Gastroesophageal sphincter (tissue), 4 donors: ENCODE results near the gene COX19. TPM values are rescaled to one million over a fixed set of nuclear protein-coding genes. Genes with fewer than 3 reads are reported as not detected.

Source experiments
- ATAC-seq: fragments of 150-250 bp; one replicate; pipeline ENCODE4 v1.9.1; 2016; ENCODE audit warnings: mild to moderate bottlenecking, moderate library complexity
- H3K27ac ChIP-seq, 4 donors: fragments of 200-600 bp; sonication (generic) in 3 of 4; 1 replicate in 3 of 4; 2 replicates in 1 of 4; pipeline ENCODE4 v1.5.1; 2016 to 2019
- H3K27me3 ChIP-seq: fragments of 200-600 bp; sonication (generic); one replicate; pipeline ENCODE4 v1.5.1; 2019
- H3K36me3 ChIP-seq, 2 donors: fragments of 200-600 bp; sonication (generic); one replicate each; pipeline ENCODE4 v1.5.1; 2019; ENCODE audit warnings: control low read depth in 1 of 2
- H3K4me1 ChIP-seq, 3 donors: fragments of 200-600 bp; sonication (generic); 1 replicate in 2 of 3; 2 replicates in 1 of 3; pipeline ENCODE4 v1.5.1; 2016 to 2019; ENCODE audit warnings: control low read depth in 2 of 3
- H3K4me3 ChIP-seq, 2 donors: fragments of 200-600 bp; sonication (generic); one replicate each; pipeline ENCODE4 v1.5.1; 2019; ENCODE audit warnings: mild to moderate bottlenecking in 1 of 2, moderate library complexity in 1 of 2
- H3K9me3 ChIP-seq, 3 donors: fragments of 200-600 bp; sonication (generic); one replicate each; pipeline ENCODE4 v1.5.1; 2017 to 2019; ENCODE audit warnings: control low read depth in 2 of 3
- CTCF ChIP-seq, 4 experiments: fragments of 200-600 bp in 2 of 4; fragments of 450-650 bp in 2 of 4; sonication (generic) in 1 of 4; IDR thresholded peaks; one replicate each; pipeline ENCODE4 v1.5.1; 2017 to 2019; ENCODE audit warnings: antibody characterized with exemption in 4 of 4, mild to moderate bottlenecking in 2 of 4, moderate library complexity in 2 of 4
- EP300 ChIP-seq: sonication (generic); formaldehyde crosslinking; IDR thresholded peaks from one replicate; pipeline ENCODE4 v1.6.1; 2017; ENCODE audit warnings: antibody characterized with exemption, mild to moderate bottlenecking
- POLR2A ChIP-seq, 2 donors: fragments of 450-650 bp; IDR thresholded peaks; one replicate each; pipeline ENCODE4 v1.6.1; 2017; ENCODE audit warnings: antibody characterized with exemption in 2 of 2, mild to moderate bottlenecking in 2 of 2, moderate library complexity in 1 of 2
- POLR2AphosphoS5 ChIP-seq: sonication (generic); formaldehyde crosslinking; IDR thresholded peaks from one replicate; pipeline ENCODE4 v1.6.1; 2017; ENCODE audit warnings: antibody characterized with exemption
- WGBS, 2 donors: methylation state at CpG; one replicate each; pipeline ENCODE4 v1.1.5; 2018; ENCODE audit warnings: low coverage in 1 of 2; 5-methylcytosine and 5-hydroxymethylcytosine counted together
- total RNA-seq, 4 donors: library from RNA; depleted of rRNA; stranded (reverse); fragments of >200 nt; gene quantifications; one replicate each; pipeline ENCODE4 v1.1.0, GENCODE V29; 2016

COX19 gene
- total RNA-seq, 4 donors from 2014 or later = 6.0 to 16.7 (median 12.0) TPM

DNA sequence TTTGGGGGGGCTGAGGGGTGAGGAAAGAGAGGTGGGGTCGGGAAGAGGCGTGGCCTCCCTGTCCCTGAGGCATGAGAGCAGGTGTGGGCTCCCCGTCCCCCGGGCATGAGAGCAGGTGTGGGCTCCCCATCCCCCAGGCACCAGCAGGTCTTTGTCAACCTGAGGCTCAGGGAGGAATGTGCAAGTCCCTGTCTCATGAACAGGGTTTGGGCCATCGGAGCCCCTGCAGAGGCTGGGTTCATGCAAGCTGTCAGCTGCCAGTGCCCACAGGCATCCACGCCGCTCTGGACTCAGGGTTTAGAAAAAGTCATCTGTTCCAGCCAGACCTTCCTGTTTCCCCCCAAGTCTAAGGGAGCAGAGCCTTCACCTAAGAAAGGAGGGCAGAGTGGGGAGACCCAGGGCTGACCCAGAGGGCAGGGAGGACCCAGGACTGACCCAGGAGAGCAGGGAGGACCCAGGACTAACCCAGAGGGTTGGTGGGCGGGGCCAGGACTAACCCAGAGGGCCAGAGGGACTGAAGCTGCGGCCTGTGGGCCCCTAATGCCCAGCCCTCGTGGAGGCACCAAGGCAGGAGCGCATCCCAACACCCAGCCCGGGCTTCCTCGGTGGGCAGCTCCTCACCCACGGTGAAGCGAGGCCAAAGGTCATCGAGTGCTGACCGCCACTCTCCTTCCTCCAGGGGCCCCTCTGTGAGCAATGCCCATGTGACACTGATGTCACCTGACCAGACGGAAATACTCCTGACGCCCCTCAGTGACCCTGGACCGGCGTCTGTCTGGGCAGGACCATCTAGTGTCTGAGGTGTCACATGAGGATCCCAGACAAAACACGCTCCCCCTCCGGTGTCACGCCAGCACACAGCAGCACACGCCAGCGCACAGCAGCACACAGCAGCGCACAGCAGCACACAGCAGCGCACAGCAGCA is 40.1 kb upstream of the COX19 start:
- Histone ChIP-seq H3K27ac (no peak overlapping the region), H3K4me3 (no peak overlapping the region), H3K27me3 (no peaks in the 10 kb centered on the region), H3K9me3 (no peaks in the 10 kb centered on the region), H3K36me3 (peaks cover 0 to 35% of the 10 kb centered on the region in 2 donors), H3K4me1 (peaks cover 0 to 44% (median 0%) of the 10 kb centered on the region in 3 donors)
- WGBS, 2 donors = no CpG with 5 or more reads among the region's 28 CpGs
- ATAC-seq = no peak
- TF ChIP-seq EP300 (no peak), POLR2AphosphoS5 (no peak), POLR2A (IDR thresholded peaks at IDR 0.05) (no peak)

DNA sequence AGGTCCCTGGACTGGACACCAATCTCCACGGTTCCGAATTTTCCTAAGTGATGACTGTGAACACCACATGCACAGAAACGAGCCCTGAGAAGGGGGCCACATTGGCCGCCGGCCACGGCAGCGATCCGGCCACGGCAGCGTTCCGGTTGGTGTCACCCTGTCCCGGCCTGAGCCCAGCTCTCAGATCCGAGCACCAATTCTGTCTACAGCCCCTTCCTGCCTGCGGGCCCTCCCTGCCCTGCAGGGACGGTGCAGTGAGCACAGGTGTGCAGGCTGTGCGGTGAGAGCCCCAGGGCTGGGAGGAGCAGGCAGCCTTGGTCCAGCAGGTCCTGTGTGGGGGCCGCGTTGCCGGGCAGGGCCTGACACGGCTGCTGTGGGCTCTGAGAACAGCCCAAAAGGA is 39.3 kb upstream of the COX19 start:
- Histone ChIP-seq H3K27ac (peak overlapping the region in 2 of 4 donors; percentile 4 to 36), H3K4me3 (no peak overlapping the region), H3K9me3 (no peaks in the 10 kb centered on the region), H3K36me3 (peaks cover 0 to 32% of the 10 kb centered on the region in 2 donors), H3K27me3 (no peaks in the 10 kb centered on the region), H3K4me1 (peaks cover 0 to 44% (median 0%) of the 10 kb centered on the region in 3 donors)
- TF ChIP-seq POLR2AphosphoS5 (no peak), POLR2A (IDR thresholded peaks at IDR 0.05) (no peak), CTCF (IDR thresholded peaks at IDR 0.05) (no peak), EP300 (no peak)
- no CpG with 5 or more reads among the region's 20 CpGs for WGBS, 2 donors
- ATAC-seq = no peak

DNA sequence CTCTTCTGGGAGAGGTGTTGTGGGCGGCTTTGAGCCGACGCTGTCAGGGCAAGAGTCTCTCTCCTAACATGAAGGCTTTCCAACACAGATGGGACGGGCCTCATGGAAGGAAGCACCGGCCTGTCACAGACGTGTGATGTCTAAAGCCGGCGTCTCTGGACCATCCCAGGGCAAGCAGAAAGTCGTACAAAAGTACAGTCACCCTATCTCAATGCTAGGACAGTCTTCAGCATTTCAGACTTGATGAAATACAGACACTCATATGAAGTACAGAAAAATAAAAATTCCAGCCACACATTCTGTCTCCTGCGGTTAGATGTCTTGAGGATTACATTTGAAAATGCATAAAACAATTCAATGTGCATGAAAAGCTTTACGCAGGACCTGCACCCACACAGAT is 38.2 kb upstream of the COX19 start:
- no peaks in the 10 kb centered on the region for H3K27me3 ChIP-seq
- WGBS, 2 donors = 39 to 44% methylated on average over 2 to 4 of the region's 11 CpGs
- H3K4me1 ChIP-seq = peaks cover 0 to 44% (median 0%) of the 10 kb centered on the region in 3 donors
- no peak for ATAC-seq
- H3K36me3 ChIP-seq = peaks cover 0 to 33% of the 10 kb centered on the region in 2 donors
- peak overlapping the region in 1 of 4 donors; percentile 31 for H3K27ac ChIP-seq
- TF ChIP-seq POLR2A (IDR thresholded peaks at IDR 0.05) (no peak), EP300 (no peak), POLR2AphosphoS5 (no peak), CTCF (IDR thresholded peaks at IDR 0.05) (no peak)
- no peak overlapping the region for H3K4me3 ChIP-seq
- no peaks in the 10 kb centered on the region for H3K9me3 ChIP-seq

- Histone ChIP-seq H3K4me1 (peaks cover 0 to 44% (median 0%) of the 10 kb centered on the region in 3 donors), H3K36me3 (peaks cover 0 to 33% of the 10 kb centered on the region in 2 donors), H3K9me3 (no peaks in the 10 kb centered on the region), H3K4me3 (no peak overlapping the region), H3K27ac (no peak overlapping the region), H3K27me3 (no peaks in the 10 kb centered on the region)
- no CpG with 5 or more reads among the region's 30 CpGs for WGBS, 2 donors
- no peak for ATAC-seq
- no peak for TF ChIP-seq CTCF (IDR thresholded peaks at IDR 0.05)
- TF ChIP-seq POLR2A (IDR thresholded peaks at IDR 0.05) = no peak
- TF ChIP-seq EP300 = no peak
- no peak for TF ChIP-seq POLR2AphosphoS5
Measured at GRCh38 chr7:1012716-1013095, 37.4 kb upstream of the COX19 start.

DNA sequence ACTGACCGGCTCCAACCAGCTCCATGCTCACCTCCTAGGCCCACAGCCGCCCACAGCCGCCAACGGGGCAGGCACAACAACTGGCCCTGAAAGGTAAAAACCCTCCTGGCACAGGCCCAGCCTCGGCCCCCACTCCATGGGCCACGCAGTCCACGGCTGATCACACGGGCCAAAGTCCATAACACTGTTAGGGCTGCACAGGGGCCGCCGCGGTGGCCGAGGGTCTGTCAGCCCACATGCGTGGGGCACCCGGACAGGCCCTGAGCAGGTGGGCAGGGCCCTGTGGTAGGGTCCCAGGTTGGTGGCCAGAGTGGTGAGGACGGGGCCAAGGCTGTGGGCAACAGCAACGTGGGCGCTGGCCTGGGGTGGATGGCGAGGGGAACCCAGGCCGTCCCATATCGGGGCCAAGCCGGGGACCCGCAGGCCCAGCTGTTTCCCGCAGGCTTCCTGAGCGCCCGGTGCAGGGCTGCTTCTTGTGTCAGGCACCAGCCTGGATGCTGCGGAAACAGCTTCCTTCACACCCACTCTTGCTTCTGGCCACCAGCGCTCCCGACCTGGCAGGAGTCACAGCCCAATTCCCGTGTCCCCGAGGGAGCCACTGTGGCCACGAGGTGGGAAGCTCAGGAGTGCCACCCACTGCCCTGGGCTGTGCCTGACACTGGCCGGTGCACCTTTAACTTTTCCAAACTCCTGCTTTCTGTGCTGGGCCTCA is 36.8 kb upstream of the COX19 start:
- H3K27me3 ChIP-seq = no peaks in the 10 kb centered on the region
- H3K36me3 ChIP-seq = peaks cover 0 to 33% of the 10 kb centered on the region in 2 donors
- no peak overlapping the region for H3K27ac ChIP-seq
- no CpG with 5 or more reads among the region's 32 CpGs for WGBS, 2 donors
- no peak for TF ChIP-seq CTCF (IDR thresholded peaks at IDR 0.05)
- TF ChIP-seq POLR2AphosphoS5 = no peak
- no peak for TF ChIP-seq EP300
- no peak for TF ChIP-seq POLR2A (IDR thresholded peaks at IDR 0.05)
- no peak overlapping the region for H3K4me3 ChIP-seq
- H3K4me1 ChIP-seq = peaks cover 0 to 44% (median 0%) of the 10 kb centered on the region in 3 donors
- ATAC-seq = no peak
- H3K9me3 ChIP-seq = no peaks in the 10 kb centered on the region
